Measurements from ENCODE around the gene RPLP2.
A peak's percentile ranks its signal among the peaks of the same experiment; 100 is the strongest.

The RPLP2 gene

DNA sequence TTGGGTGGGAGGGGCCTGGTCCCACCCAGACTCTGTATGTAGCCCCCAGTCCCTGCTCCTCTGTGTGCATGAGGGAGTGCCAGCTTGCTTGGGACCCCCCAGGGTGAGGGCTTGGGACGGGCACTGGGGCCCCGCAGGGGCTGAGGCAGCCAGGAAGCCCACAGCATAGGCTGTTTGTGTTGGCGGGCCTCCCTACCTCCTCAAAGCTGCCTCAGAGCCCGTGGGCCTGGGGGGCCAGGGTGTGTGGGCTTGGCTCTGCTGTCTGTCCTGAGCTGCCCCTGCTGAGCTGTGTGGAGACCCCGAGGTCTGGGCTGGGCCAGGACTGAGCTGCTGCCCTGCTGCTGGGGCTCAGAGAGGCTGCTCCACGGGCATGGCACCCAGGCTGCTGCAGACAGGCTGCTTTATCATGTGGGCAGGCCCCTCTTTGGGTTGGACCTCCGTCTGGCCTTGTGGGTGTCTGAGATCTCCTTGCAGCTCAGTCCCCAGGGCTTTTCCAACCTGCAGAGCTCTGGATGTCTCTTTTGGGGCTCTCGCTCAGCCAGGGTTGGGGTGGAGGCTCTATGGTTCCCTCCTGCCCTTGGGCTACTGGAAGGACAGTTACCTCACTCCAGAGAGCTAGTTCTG, 36.2 kb downstream of the RPLP2 start:
- H3K27ac ChIP-seq = peak overlapping the region; percentile 85
- DNase-seq (ENCODE audit: low read depth, low spot score) = no peak

DNA sequence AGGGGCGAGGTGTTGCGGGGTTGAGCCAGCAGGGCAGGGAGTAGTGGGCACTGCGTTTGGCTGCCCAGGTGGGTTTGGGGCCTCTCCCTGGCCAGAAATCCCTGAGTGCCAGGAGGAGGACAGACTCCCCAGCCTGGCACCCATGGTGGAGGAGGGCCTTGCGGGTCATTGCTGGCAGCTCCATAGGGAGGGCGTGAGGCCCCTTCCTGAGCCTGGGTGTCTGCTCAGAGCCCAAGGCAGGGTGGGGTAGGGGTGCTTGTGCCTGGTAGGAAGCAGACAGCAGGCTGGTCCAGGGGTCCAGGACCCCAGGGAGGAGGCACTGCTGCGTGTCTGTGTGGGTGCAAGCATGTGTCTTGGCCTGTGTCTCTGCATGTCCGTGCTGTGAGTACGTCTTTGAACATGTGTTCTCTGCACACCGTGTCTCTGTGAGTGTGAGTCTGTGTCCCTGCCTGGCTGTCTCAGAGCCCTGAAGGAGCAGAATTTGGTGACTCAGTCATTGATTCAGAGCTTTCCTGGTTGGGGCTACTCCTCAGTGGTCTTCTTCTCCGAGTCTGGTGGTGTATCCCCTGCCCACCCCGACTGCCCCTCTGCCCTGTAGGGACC, 36.8 kb downstream of the RPLP2 start:
- DNase-seq (ENCODE audit: low read depth, low spot score) = peak; percentile 49
- peak overlapping the region; percentile 85 for H3K27ac ChIP-seq

DNA sequence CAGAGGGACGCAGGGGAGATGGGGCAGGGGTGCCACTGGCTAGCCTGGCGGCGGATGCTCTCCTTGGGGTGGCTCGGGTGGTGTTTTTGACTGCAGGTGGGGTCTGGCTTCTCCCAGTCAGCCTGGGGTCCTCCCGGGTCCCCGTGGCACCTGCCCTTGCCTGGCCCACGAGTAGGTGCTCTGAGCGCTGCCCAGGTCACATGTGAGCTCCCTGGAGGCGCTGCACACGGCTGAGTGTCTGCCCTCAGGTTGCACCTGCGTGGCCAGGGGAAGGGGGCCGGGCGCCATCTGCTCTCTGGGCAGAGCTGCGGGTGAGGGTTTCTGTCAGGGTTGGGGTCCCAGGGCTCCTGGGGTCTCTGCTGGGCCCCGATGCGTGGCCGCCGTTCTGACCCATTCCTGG, 38.1 kb downstream of the RPLP2 start:
- no peak overlapping the region for H3K27ac ChIP-seq
- DNase-seq (ENCODE audit: low read depth, low spot score) = no peak

DNA sequence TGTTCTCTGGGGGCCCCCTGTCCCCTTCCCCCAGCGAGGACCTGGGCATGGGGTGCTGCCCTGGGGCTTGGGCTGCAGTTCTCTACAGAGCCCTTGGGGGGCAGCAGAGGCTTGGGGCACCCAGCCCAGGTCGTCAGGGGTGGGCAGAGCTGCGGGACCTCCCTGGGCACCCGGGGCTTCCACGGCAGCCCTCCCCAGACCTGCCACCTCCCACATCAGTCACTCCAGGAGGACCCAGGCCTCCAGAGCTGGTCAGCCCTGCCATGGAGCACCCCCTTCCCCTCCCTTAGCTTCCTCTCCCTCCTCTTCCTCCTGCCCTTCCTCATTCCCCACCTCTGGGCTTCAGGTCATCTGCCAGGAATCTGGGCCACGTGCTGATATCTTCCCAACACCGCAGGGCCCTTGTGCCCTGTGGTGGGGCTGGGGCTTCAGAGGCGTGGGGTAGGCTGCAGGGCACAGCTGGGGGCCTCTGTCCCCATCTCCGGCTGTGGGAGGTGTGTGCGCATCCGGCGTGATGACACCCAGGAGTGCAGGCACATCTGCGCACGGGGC, 38.7 kb downstream of the RPLP2 start:
- no peak overlapping the region for H3K27ac ChIP-seq
- DNase-seq (ENCODE audit: low read depth, low spot score) = no peak

DNA sequence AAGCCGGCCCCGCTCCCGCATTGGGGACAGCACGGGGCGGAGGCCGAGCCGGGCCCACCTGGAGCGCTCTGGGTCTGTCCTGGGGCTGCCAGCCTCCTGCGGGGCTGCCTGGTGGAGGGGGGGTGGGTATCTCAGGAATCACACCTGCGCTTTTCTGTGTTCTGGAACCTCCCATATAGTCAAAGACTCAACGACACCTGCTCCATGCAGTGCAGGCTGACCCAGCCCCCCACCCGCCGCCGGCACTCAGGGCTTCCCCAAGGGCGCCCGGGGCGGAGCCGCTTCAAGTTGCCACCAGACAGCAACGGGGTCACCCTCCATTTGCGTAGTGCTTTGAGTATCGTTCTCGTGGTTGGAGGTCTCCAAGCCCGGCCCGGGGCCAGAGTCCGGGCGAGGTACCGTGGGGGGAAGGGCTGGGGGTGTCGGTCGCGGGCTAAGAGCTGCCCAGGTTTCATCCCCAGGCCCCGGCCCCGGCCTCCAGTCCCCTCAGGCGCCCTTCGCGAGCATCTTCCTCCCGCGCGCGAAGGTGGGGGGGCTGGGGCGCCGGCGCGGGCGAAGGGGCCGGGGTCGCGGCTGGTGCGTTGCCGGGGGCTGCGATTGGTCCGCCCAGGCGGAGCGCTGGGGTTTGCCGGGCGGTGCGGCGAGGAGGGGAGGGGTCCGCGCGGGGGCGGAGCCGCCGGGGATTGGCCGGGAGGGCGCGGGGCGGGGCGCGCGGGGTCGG, 39.5 kb downstream of the RPLP2 start:
- H3K27ac ChIP-seq = no peak overlapping the region
- DNase-seq (ENCODE audit: low read depth, low spot score) = no peak

DNA sequence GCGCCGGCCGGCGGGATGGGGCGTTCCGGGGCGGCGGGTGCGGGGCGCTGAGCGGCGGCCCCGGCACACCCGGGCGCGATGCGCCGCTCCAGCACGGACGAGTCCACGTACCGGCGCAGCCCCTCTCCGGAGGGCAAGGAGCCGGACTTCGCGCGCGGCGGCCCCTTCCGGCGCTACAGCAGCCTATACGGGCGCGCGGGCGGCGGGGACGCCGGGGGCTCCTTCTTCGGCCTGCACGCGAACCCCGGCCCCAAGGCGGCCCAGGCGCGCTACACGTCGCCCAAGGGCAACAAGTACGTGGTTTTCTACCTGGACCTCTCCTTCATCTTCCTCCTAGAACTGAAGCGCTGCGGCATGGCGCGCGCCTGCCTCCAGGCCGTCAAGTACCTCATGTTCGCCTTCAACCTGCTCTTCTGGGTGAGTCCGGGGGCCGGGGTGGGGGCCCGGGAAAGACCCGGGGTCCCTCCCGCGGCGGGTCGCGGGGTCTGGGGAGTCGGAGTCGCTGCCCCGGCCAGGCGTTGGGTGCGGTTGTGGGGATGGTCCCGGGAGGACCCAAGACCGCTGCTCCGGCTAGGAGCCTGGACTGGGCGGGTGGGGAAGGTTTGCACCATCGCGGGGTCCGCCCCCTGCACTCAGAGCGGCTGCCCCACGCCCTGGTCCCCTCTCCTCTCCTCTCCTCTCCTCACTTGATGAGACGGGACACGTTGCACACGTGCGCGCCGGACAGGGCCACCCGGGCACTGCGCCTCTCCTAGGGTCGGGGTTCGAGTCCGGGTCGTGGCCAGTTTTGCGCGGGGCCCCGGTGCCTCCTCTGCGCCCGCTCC, 40.4 kb downstream of the RPLP2 start:
- no peak overlapping the region for H3K27ac ChIP-seq
- no peak for DNase-seq (ENCODE audit: low read depth, low spot score)

DNA sequence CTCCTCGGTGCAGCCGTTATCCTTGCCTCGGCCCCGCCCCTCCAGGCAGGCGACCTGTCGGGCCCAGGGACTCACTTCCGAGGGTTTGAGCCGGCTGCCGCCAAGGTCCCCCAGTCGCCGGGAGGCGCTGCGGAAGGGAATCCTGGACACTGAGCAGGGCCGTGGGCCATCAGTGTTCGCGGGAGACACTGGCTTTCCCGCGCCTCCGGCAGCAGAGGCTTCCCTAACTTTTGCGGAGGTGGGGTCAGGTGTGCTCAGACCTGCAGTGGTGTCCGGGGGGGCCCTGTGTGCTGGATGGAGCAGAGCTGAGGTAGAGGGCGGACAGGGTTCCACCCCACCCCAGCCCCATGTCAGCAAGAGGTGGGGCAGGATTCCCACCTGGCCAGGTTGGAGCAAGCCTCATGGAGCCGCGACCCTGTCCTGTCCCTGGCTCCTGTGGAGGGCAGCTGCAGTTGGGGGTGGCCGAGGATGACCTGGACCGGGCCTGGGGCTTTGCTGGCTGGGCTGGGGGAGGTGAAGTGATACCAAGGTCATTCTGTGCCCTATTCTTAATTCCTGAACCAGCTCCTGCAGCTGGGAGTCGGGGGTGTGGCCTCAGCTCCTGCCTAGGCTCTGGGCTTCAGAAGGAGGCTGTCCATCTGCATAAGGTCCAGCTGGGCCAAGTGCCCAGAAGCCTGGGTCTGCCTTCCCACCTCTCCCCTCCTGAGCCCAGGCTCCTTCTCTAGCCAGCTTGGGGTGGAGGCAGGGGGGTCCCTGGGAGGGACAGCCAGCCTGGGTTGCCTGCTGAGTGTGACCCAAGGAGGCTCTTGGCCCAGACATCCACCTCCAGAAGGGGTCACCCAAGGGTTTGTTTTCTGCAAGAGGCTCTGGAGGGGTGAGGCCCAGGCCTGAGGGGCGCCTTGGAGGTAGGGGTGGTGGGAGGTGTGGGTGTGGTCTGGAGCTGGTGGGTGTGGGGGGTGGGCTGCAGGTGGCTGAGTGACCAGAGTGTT, 41.3 kb downstream of the RPLP2 start:
- DNase-seq (ENCODE audit: low read depth, low spot score) = no peak
- no peak overlapping the region for H3K27ac ChIP-seq

DNA sequence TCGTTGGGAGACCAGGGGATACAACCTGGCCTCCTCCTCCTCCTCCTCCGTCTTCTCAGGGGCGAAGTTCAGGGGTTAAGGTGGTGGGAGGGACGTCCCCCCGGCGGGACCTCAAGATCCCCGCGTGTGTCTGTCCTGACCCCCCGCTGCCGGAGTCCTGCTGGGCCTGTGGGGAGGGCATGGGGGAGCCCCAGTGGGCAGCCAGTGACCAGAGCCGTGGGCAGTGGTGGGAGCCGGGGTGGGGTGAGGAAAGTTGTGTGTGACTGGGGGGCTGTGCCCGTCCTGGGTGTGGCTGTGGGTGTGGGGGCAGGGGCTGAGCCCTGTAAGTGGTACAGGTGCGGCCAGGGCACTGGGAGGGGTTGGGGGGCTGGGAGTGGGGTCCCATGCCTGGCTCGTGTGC, 43.0 kb downstream of the RPLP2 start:
- no peak for DNase-seq (ENCODE audit: low read depth, low spot score)
- no peak overlapping the region for H3K27ac ChIP-seq

DNA sequence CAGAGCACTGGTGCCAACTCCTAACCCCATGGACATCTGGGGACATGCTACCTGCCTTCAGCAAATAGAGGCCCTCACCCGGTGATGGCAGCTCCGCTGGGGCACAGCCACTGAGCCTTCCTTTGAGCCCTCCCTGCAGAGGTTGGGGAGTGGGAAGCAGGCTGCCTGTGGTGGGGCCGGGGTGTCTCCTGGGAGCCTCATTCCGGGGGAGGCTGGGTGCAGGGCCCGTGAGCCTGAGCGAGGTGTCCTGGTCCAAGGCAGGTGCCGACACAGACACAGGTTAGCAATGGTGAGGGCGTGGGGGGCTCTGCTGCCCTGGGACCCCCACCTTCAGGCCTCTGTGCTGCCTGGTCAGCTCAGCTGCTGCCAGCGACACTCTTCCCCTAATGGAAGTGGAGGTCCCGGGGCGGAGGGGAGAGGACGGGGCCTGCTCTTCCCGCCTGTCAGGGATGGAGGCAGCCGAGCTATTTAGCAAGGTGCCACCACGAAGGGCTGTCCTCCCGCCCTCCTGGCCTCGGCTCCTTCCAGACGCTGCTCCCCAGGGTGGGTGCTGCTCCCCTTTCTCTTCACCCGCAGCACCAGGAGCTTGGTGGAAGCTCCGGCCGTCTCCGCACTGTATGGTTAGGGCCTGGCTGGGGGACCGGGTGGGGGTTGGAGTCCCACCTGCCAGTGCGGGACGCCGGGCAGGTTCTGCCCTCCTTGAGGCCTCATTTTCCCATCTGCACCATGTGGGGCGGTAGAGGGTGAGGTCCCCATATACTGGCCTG, 44.1 kb downstream of the RPLP2 start:
- no peak overlapping the region for H3K27ac ChIP-seq
- DNase-seq (ENCODE audit: low read depth, low spot score) = no peak

DNA sequence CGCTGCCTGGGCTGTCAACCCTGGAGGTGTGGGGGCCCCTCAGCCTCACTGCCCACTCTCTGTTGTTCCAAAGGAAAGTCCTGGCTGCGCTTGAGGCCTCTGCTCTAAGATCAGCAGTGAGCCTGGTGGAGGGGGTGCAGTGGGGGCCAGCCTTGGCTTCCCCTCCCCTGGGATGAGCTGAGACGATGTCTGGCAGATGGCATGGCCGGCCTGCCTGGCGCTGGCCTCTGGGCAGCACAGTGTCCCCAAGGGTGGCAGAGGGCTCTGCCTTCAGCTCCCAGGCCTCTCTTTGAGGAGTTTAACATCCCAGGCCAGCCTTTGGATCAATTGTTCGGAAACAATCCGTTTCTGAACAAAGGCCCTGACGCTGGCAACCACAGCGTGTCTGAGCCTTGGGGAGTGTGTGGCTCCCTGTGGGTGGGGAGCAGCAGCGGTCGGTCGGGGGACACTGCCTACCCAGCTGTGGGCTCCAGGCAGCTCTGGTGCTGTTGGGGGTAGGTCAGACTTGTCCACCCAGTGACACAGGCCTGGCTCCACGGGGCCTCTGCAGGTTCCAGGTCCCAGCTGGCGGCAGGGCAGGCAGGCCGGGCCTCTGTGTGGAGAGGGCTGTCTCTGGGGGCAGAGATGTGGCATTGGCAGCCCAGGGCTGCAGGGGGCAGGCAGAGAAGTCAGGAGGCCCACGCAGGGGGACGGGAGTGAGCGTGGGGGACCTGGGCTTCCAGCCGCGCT, 45.0 kb downstream of the RPLP2 start:
- DNase-seq (ENCODE audit: low read depth, low spot score) = no peak
- no peak overlapping the region for H3K27ac ChIP-seq

DNA sequence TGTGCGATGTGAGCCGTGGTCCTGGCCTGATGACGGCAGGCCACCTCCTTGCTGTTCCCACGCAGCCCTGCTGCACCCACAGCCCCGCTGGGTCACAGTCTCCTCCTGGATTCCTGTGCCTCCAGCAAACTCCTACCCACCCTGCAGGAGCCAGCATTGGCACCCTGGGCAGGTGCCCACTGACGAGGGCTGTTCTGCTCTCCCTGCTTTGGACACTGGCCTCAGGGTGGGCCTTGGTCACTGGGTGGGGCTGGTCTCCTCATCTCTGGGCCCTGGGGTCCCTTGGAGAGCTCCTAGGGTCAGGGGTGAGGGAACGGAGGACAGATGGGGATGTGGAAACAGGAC, 45.5 kb downstream of the RPLP2 start:
- DNase-seq (ENCODE audit: low read depth, low spot score) = no peak
- H3K27ac ChIP-seq = no peak overlapping the region

DNA sequence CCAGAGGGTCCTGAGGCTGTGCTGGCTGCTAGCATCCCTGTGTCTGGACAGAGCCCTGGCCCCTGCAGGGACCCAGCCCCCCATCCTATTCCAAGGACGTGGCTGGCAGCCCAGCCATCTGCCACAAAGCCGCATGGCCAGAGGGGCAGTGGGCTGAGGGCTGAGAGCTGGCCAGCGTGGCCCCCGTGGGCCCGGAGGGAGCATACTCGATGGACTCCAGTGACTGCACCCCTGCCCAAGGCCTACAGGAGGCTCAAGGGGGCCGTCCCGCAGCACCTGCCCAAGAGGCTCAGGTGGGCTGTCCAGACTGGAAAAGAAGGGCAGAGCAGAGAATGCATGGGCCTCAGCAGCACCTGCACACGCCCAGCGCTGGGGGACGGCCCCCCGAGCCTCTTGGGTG, 46.0 kb downstream of the RPLP2 start:
- no peak for DNase-seq (ENCODE audit: low read depth, low spot score)
- H3K27ac ChIP-seq = no peak overlapping the region

DNA sequence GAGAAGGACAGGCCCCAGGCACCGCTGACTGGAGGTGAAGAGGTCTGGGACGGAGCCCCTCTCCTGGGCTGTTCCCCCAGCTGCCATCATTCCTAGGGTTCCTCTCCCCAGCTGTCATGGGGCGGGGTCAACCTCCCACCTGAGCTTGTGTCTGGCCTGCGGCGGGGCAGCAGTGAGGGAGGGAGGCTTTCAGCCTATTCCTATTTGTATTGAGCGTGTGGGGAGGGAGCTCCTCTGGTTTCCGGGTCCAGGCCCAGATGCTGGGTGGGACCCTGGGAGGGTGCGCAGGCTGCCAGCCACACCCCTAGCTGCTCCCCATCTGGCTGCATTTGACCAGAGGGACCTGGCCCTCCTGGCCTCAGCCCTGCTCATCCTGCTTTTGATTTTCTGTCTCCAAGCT, 46.6 kb downstream of the RPLP2 start:
- DNase-seq (ENCODE audit: low read depth, low spot score) = no peak
- H3K27ac ChIP-seq = no peak overlapping the region

DNA sequence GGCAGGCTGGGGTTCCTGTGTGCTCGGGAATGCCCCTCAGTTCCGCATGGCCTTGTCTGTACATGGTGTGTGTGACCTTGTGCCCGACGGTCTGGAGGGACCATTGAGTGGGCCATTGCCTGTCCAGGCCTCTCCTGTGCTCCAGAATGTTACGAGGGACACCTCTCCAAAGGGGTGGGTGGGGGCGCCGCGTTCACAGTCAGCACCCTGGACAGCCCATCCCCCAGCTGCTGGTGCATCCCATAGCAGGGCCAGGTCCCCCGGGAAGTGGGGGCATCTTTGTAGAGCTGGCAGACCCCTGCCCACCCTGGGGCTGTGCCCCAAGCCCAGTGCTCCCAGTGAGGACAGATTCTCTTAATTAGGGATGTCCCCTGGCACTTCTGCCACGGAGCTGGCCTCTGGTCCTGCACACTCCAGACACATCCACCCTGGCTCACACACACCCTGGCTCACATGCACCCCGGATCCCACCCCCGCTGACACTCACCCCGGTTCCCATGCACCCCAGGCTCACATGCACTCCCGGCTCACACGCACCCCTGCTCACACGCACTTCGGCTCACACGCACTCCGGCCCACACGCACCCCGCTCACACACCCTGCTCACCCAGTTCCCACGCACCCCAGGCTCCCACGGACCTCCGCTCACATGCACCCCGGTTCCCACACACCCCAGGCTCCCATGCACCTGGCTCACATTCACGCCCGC, 48.4 kb downstream of the RPLP2 start:
- H3K27ac ChIP-seq = no peak overlapping the region
- no peak for DNase-seq (ENCODE audit: low read depth, low spot score)

DNA sequence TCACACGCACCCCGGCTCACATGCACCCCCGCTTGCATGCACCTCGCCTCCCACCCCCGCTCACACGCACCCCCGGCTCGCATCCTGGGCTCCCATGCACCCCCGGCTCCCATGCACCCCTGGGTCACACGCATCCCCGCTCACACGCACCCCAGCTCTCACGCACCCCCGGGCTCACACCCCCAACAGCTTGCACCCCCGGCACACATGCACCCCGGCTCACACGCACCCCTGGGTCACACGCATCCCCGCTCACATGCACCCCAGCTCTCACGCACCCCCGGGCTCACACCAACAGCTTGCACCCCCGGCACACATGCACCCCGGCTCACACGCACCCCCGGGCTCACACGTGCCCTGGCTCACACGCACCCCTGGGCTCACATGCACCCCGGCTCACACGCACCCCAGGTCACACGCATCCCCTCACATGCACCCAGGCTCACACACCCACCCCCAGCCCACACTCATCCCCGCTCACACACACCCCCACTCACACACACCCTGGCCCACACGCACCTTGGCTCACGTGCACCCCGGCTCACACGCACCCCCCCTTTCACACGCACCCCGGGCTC, 49.1 kb downstream of the RPLP2 start:
- H3K27ac ChIP-seq = no peak overlapping the region
- no peak for DNase-seq (ENCODE audit: low read depth, low spot score)

DNA sequence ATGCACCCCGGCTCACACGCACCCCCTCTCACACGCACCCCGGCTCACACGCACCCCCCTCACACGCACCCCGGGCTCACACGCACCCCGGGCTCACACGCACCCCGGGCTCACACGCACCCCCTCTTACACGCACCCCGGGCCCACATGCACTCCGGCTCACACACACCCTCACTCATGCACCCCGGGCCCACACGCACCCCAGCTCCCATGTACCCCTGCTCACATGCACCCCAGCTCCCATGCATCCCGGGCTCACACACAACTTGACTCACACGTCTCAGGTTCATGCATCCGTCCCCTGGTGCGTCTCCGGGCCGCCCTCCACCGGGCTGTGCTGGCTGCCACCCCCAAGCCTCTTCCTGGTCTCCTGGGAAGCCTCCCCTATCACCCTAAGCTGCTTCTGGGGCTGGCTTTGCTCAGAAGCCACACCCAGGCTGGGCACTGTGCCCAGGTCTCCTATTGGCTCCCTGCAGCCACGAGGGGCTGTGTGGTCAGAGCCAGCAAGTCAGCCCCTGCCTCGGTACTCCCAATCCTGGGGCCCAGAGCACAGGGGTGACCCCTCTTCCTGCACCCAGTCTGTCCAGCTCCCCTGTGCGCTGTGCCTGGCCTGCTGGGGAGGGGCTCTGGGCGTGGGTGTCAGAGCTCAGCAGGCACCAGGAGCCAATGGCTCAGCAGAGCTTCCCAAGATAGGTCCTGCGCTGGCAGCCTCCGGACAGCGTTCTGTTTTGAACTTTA, 49.8 kb downstream of the RPLP2 start:
- no peak overlapping the region for H3K27ac ChIP-seq
- DNase-seq (ENCODE audit: low read depth, low spot score) = peak; percentile 45
